Central memory CD4-positive, alpha-beta T cell (primary cell): ENCODE results near the gene LTA4H.
"Not testable (repeated sequence)": the region's sequence is repeated elsewhere in the genome, so short reads cannot be mapped to it uniquely, and the experiment has no call there.

ENCODE experiments used
- DNase-seq: peaks from one replicate; pipeline ENCODE4 v3.0.0; 2022
- total RNA-seq, 3 experiments: gene quantifications; one replicate each; lab custom pipeline; 2026; lab: John Stamatoyannopoulos, UW

LTA4H gene
- 68.7 to 135 (median 114) reads per million in 3 experiments for total RNA-seq

GRCh38 chr12:96035283-96036236, at the start of gene LTA4H:
Gene LTA4H, minus strand, starts transcription at chr12:96035587. Its CDS starts 68 bp downstream, at chr12:96035519.
- DNase-seq: peak; percentile 97

GRCh38 chr12:96084624-96085023, 49.2 kb upstream of the LTA4H start:
- no peak for DNase-seq

GRCh38 chr12:96083020-96083719, 47.8 kb upstream of the LTA4H start:
- DNase-seq: no peak

DNA sequence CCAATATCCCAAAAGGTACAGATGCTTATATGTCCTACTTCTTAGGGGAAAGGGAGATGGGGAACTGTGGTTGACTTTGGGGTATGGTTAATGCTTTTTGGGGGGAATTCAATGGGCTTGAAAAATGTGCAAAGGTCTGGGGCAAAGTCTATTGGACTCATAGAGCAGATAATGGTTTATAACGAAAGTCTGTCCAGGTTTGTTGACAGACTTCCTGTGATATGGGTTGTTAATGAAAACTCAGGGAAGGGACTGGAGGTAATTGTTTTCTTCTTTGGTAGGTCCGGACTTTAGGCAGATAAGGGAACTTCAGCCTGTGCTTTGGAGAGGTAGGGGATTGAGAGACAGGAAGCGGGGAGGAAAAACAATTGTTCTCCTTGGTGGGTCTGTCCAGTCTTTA, 46.2 kb upstream of the LTA4H start:
- no peak for DNase-seq

GRCh38 chr12:96078231-96079135, 43.1 kb upstream of the LTA4H start:
- no peak for DNase-seq

- DNase-seq: no peak
These were observed 41.7 kb upstream of the LTA4H start for GRCh38 chr12:96077081-96077480.

- DNase-seq: no peak
These were observed 40.2 kb upstream of the LTA4H start for GRCh38 chr12:96075560-96075959.

DNA sequence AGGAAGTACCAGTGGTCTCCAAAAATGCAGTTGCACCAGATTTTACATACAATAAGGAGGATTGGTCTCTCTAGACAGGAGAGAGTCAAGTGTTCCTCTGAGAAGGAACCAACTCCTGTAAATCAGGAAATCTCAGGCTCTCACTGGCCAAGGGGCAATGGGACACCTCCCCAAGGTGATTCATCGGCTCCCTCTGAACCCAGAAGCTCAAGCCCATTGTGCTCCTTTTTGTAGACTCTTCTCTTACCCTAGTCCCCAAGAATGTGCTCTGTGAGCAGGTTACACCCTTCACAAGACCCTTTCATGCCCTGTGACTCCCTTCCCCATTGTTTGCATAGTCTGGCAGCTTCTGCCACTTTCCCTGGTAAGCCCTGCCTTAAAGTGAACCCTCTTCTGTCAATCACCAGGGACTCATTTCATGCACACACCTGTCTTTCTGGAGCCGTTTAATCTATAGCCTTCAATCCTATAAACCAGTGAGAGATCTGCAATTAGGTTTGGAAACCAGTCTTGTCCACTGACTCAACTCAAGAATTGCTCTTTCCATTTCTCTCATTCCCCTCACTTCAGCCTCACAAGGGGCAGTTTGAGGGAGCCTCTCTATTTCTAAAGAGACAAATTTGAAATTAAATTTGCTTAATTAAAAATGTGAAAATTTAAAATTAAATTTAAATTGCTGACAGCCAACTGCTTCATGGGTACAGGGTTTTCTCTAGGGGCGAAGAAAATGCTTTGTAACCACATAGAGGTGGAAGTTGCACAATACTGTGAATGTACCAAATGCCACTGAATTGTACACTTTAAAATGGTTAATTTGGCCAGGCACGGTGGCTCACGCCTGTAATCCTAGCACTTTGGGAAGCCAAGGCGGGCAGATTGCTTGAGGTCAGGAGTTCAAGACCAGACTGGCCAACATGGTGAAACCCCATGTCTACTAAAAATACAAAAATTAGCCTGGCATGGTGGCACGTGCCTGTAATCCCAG, 38.3 kb upstream of the LTA4H start:
- DNase-seq: no peak

- DNase-seq: no peak
These were observed 35.4 kb upstream of the LTA4H start for GRCh38 chr12:96070670-96071279.

GRCh38 chr12:96069511-96070231, 34.3 kb upstream of the LTA4H start:
- no peak for DNase-seq

- DNase-seq: no peak
These were observed 33.2 kb upstream of the LTA4H start for GRCh38 chr12:96068636-96069035.

- DNase-seq: no peak
These were observed 32.7 kb upstream of the LTA4H start for GRCh38 chr12:96068111-96068510.

DNA sequence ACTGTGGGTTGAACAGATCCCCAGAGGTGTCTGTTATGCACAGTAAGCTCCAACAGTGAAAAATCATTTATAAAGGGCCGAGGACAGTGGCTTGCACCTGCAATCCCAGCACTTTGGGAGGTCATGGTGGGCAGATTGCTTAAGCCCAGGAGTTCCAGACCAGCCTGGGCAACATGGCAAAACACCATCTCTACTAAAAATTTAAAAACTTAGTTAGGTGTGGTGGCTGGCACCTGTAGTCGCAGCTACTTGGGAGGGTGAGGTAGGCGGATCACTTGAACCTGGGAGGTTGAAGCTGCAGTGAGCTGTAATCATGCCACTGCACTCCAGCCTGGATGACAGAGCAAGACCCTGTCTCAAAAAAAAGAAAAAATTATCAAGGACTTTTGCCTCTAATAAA, 30.4 kb upstream of the LTA4H start:
- not testable (repeated sequence) for DNase-seq

DNA sequence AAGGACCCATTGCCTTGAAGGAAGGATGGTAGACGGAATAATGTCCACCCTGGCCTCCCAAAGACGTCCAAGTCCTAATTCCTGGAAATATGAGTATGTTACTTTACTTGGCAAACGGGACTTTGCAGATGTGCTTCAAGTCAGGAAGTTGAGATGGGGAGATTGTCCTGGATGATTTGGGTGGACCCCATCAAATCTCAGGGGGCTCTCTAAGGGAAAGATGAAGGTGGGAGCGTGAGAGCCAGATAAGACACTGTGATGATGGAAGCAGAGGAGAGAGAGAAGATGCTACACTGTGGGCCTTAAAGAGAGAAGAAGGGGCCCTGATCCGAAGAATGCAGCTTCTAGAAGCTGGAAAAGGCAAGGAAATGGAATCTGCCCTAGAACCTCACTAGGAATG, 29.6 kb upstream of the LTA4H start:
- no peak for DNase-seq

GRCh38 chr12:96064271-96064670, 28.9 kb upstream of the LTA4H start:
- no peak for DNase-seq

- no peak for DNase-seq
These were observed 27.7 kb upstream of the LTA4H start for GRCh38 chr12:96063046-96063445.

DNA sequence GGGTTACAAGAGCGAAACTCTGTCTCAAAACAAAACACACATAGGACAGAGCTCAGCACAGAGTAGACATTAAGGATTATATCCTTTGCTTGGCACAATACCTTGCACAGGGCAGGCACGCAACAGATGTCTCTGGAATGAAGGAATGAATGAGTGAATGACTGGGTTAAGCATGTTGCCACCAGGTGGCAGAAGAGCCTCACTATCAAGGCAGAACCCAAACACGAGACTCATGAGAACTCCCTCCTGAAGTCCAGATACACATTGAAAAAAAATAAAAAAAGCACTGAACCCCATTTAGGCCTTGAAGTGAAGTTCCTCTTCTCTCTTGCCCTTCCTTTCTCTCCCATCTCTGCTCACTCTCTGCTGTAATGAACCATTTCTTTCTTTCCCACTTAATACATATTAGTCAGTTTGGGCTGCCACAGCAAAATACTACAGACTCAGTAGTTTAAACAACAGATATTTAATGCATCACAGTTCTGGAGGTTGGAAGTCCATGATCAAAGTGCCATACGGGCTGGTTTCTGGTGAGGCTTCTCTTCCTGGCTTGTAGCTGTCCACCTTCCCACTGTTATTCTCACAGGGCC, 26.6 kb upstream of the LTA4H start:
- DNase-seq: peak; percentile 69

DNA sequence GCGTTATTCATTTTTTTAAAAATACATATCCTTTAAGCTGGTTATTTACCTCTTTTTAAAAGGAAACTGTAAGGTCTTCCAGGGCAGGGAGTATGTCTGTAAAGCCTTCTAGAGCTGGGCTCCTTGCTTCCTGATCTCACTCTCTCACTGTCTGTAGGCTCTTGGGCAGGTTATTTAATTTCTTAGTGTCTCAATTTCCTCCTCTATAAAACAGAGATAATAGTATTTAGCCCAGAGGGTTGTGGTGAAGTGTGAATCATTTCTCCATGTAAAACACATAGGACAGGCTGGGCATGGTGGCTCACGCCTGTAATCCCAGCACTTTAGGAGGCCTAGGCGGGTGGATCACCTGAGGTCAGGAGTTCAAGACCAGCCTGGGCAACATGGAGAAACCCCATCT, 25.9 kb upstream of the LTA4H start:
- no peak for DNase-seq

GRCh38 chr12:96060041-96060440, 24.7 kb upstream of the LTA4H start:
- no peak for DNase-seq

- DNase-seq: no peak
These were observed 22.7 kb upstream of the LTA4H start for GRCh38 chr12:96057986-96058553.
